Activated CD4-positive, CD25-positive, alpha-beta regulatory T cell treated with anti-CD3 and anti-CD28 coated beads, Interleukin-2, amount 50 U/mL, for 24 hours (primary cell): ENCODE measurements around the gene CDC42EP1.
"Not testable (repeated sequence)": the region's sequence is repeated elsewhere in the genome, so short reads cannot be mapped to it uniquely, and the experiment has no call there.

ENCODE experiments used
- ATAC-seq, 2 donors: fragments of 150-1000 bp; cut with Tn5 transposase; one replicate each; pipeline ENCODE4 v1.10.0; 2021; ENCODE audit warnings: mild to moderate bottlenecking in 1 of 2, moderate library complexity in 1 of 2

CDC42EP1 gene, protein sequence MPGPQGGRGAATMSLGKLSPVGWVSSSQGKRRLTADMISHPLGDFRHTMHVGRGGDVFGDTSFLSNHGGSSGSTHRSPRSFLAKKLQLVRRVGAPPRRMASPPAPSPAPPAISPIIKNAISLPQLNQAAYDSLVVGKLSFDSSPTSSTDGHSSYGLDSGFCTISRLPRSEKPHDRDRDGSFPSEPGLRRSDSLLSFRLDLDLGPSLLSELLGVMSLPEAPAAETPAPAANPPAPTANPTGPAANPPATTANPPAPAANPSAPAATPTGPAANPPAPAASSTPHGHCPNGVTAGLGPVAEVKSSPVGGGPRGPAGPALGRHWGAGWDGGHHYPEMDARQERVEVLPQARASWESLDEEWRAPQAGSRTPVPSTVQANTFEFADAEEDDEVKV

GRCh38 chr22:37559901-37560607 is at the start of gene CDC42EP1:
TSS of gene CDC42EP1 (plus strand) at chr22:37560480. CDS start at chr22:37566350, 5,870 bp downstream.
- ATAC-seq: no peak

GRCh38 chr22:37511395-37512104 is 48.7 kb upstream of the CDC42EP1 start:
- ATAC-seq: no peak

- ATAC-seq: no peak
Measured at GRCh38 chr22:37514526-37515051, 45.7 kb upstream of the CDC42EP1 start.

GRCh38 chr22:37515901-37516300 is 44.4 kb upstream of the CDC42EP1 start:
- no peak for ATAC-seq

- ATAC-seq: no peak
Measured at GRCh38 chr22:37516456-37516855, 43.8 kb upstream of the CDC42EP1 start.

DNA sequence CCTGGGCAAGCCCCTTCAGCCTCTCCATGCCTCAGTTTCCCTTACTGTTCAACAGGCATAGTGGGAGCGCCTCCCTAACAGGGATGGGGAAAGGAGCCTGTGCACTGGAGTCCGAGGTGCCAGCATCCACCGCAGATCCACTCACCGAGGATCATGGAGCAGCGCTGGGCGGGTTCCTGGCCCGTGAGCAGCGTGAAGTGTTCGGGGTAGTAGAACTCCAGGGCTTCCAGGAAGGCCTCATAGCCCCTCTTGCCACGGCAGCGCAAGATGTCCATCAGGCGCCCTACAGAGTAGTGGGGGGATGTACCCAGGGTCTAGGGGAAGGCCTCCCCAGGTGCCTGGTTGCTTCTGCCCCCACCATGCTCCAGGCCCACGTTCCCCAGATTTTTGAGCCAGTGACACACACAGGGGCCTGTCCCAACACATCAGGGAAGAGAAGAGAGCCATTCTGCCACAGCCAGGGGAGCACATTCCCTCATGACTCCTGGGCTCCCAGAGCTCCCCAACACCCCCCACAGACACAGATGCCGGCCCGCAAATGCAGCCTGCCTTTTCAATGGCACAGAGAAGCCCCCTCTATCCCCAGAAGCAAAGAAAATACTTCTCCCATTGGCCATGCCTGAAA is 42.3 kb upstream of the CDC42EP1 start:
- no peak for ATAC-seq

- peak in 1 of 2 donors; percentile 22 for ATAC-seq
Measured at GRCh38 chr22:37518509-37519267, 41.6 kb upstream of the CDC42EP1 start.

- ATAC-seq: peak; percentile 46 to 56
Measured at GRCh38 chr22:37519268-37520195, 40.7 kb upstream of the CDC42EP1 start, which contains the start of gene CARD10. TSS of gene CARD10 (minus strand) at chr22:37519415. CDS start at chr22:37519200, 215 bp downstream.

DNA sequence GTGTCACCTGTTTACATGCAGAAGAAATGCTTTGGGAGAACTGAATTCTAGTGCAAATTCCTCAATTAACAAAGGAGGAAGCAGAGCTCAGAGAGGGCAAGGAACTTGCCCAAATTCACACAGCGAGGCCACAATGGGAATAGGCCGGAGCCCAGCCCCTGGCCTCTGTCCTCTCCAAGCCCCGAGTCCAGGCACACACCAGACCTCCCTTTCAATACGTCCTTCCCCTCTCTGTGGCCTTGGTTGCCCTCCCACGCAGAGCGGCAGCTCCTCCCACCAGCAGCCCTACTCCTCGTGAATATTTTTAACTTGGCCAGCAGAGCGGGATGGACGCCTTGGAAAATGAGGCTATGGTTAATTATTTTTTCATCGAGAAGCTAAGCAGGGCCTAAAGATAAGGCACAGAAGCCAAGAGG is 39.5 kb upstream of the CDC42EP1 start:
- no peak for ATAC-seq

DNA sequence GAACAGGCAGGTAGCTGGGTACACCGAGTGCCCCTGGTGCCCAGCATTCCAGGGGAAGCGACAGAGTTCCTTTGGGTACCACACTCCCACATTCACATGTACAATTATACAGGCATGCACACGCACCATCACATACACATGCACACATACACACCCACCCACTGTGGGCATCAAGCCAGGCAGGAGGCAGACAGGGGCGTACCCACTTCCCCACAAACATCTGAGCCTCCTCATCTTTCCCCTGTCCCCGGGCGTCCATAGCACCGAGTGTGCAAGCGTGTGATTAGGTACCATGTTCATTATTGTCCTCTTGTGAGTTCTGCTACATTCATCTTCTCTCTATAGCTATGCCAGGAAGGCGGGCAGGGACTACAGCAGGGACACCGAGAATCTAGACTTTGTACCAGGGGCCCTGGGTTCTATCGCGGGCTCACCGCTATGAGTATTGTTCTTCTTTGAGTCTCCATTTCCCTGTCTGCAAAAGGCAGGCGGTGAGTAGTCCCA is 39.0 kb upstream of the CDC42EP1 start:
- no peak for ATAC-seq

GRCh38 chr22:37522482-37522881 is 37.8 kb upstream of the CDC42EP1 start:
- no peak for ATAC-seq

- ATAC-seq: peak; percentile 17 to 46
Measured at GRCh38 chr22:37525073-37525745, 35.1 kb upstream of the CDC42EP1 start.

DNA sequence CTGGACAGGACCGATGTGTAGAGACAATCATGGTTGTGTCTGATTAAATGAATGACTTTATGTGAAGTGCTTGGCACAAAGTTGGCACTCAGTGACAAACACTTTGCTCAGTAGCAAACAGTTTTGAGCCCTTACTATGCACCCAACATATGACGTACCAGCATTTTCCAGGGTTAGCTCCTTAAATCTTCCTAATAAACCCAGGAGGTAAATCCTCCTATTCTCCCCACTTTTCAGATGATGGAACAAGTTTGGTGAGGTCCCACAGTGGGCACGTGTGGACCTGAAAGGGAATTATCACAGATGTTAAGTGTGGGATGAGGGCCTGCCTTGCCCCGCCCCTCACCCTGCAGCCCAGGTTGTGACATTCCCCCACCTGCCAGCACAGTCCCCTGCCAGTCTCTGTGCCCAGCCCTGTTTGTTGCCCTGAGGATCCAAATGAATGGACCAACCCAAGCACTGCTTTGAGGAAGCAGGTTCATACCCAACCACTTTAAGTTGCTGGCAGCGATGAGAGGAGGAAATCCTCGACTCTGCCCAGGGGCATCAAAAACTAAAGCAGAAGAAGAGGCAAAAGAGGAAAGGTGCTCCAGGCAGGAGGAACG is 34.4 kb upstream of the CDC42EP1 start:
- ATAC-seq: no peak

- ATAC-seq: no peak
Measured at GRCh38 chr22:37526376-37526775, 33.9 kb upstream of the CDC42EP1 start.

DNA sequence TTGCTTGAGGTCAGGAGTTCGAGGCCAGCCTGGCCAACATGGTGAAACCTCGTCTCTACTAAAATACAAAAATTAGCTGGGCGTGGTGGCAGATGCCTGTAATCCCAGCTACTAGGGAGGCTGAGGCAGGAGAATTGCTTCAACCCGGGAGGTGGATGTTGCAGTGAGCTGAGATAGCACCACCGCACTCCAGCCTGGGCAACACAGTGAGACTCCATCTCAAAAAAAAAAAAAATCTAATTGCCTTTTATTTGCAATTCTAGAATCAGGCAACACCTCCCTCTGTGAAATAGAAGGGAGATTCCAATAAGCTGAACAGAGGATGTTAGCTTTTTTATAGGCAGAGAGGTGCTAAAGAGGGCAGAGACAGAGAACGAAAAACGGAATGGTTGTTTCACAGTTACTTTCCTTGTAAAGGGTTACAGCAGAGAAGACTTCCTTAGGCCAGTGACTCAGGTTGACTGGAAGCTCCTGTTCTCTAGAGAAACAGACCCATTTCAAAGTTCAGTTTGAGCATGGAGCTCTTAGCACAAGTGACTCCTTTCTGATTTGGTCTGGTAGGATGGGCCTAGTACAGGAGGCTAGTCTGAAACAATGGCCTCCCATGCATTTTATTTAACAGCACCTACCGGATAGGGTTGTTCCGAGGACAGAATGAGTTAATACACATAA is 33.1 kb upstream of the CDC42EP1 start:
- not testable (repeated sequence) for ATAC-seq

DNA sequence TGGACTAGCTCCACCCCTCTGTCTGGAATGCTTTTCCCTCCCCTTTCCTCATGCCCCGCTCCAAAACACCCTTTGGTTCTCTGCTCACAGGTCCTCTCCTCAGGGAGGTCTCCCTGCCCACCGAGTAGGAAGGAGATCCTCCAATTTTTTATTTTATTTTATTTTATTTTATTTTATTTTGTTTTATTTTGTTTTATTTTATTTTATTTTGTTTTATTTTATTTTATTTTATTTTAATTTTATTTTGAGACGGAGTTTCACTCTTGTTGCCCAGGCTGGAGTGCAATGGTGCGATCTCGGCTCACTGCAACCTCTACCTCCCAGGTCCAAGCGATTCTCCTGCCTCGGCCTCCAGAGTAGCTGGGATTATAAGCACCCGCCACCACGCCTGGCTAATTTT is 32.3 kb upstream of the CDC42EP1 start:
- not testable (repeated sequence) for ATAC-seq

DNA sequence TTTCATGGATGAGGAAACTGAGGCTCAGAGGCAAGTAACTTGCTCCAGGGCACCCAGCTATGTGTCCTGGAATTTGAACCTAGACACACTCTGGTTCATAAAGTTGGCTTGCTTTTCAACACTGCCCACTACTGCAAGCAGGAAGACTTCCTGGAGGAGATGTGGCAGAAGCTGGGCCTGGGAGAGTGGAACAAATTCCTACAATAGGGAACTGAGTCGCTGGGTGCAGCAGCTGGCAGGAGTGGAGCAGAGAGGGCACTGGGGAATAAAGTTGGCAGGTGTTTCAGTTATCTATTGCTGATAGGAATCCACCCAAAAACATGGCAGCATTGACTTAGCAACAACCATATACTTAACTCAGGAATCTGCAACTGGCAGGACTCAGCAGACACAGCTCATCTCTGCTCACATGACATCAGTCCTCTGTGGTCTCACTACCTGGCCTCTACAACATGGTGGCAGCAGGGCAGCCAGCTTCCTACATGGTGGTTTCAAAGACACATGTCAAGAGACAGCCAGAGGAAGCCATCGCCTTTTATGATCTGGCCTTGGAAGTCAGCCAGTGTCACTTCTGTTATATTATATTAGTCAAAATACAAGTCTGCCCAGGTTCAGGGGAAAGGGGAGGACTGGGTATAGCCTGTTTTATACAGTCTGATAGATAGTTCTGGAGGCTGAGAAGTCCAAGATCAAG is 30.5 kb upstream of the CDC42EP1 start:
- no peak for ATAC-seq

DNA sequence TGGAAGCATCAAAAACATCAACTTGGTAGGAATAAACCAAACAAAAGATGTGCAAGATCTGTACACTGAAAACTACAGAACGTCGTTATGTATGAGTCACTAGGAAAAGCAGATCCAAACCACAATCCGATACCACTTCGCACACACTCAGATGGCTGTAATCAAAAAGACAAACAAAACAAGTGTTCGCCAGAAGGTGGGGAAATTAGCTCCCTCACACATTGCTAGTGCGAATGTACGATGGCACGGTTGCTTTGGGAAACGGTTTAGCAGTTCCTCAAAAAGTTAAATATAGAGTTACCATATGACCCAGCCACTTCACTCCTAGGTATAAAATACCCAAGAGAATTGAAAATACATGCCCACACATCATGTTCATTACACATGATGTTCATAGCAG is 26.3 kb upstream of the CDC42EP1 start:
- ATAC-seq: peak in 1 of 2 donors; percentile 18
